GM19468 (cell line): Measurements from ENCODE around the gene GSTM5.
A peak's percentile ranks its signal among the peaks of the same experiment; 100 is the strongest.
"Not testable (repeated sequence)": the region's sequence is repeated elsewhere in the genome, so short reads cannot be mapped to it uniquely, and the experiment has no call there.

ENCODE experiments used
- ATAC-seq: cut with Tn5 transposase; IDR thresholded peaks from one replicate; pipeline ENCODE4 v1.9.1; 2021; ENCODE audit warnings: mild to moderate bottlenecking, moderate library complexity, moderate number of reproducible peaks; ENCODE audit not compliant: unreplicated experiment; ENCODE audit errors: extremely low read depth

The GSTM5 gene

GRCh38 chr1:109711593-109712320, at the start of gene GSTM5:
GSTM5 (plus strand) TSS chr1:109712251; CDS start chr1:109712313, 62 bp downstream.
- ATAC-seq = not testable (repeated sequence)

DNA sequence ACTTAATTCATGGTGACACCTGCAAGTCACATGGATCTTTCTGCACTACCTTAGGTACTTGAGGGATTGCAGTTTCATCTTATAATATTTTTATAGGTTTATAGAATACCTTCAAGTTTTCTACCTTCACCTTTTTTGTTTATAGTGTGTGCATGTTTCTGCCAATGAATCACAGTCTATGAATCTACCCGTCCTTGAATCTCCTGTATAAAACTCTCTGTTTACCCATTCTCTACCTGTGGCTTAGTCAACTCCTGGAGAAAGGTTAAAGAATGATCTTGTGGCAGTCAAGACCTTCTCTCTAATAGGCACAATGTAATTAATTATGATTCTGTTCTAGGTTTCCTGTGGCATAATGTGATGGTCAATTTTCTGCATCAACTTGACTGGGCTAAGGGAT, 47.4 kb upstream of the GSTM5 start:
- no peak for ATAC-seq

DNA sequence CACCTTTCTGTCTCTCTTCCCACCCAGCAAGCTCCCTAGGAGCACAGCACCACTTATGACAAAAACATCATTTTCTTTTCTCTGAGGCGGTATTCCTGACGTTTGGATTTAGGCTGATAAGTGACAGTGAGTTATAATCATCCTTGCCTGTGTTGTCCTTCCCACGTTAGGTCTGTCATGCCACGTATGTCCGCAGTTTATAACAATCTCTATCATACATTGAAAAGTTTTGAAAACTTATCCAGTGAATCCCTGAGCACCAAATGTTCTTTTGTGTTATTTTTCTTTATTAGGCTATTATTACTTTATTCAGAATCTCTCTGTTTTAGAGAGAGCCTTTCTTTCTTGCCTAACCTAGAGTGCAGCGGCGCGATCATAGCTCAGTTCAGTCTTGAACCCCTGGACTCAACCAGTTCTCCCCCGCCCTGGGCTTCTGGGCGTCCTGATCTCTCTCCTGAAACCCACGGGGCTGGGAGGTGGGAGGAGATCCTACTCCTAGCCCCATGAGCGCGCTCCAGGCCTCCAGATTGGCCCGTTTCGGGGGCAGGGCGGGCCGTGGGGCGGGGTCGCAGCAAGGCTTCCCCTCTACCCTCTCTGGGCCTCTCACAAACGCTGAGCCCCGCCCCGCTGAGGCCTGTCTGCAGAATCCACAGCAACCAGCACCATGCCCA, 44.5 kb upstream of the GSTM5 start, which contains the start of gene GSTM2:
Gene GSTM2 (plus strand): TSS at position 606 of the 671 bp plus-strand sequence. CDS start 59 bp downstream, at position 665.
- ATAC-seq = peak; percentile 75

DNA sequence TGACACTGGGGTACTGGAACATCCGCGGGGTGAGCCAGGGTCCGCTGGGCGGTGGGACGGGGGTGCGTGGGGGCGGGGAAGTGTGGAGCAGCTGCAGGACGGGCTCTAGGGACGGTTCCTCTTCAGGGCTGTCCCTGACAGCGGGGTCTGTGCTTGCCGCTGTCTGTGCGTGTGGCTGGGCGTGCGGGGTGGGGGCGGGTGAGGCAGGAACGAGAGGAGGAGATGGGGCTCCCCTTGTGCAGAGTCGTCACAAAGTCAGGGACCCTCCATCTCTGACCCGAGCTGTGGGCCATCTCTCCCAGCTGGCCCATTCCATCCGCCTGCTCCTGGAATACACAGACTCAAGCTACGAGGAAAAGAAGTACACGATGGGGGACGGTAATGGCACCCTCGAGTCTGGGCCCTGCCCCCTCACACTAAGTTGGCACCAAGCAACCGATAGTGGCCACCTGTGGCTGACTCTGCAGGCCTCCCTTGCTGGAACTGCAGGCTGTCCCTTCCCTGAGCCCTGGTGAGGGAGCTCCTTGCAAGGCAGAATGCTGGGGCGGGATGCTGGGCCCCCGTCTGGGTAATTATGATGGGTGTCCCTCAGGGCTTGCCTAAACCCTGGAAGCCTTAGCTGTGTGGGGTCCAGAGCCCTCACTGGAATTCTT, 43.8 kb upstream of the GSTM5 start:
- no peak for ATAC-seq

- ATAC-seq = no peak
Measured at GRCh38 chr1:109669246-109669948, 42.7 kb upstream of the GSTM5 start.

DNA sequence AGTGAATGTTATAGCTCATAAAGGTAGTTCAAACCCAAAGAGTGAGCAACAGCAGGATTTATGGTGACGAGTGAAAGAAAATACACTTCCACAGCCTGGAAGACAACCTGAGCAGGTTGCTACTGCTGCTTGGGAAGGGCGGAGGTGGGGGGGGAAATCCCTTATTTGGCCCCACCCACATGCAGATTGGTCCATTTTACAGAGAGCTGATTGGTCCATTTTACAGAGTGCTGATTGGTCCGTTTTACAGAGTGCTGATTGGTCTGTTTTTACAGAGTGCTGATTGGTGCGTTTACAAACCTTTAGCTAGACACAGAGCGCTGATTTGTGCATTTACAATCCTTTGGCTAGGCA, 42.1 kb upstream of the GSTM5 start:
- ATAC-seq = not testable (repeated sequence)

- no peak for ATAC-seq
Measured at GRCh38 chr1:109671067-109671466, 41.0 kb upstream of the GSTM5 start.

GRCh38 chr1:109673861-109674260, 38.2 kb upstream of the GSTM5 start:
- not testable (repeated sequence) for ATAC-seq

DNA sequence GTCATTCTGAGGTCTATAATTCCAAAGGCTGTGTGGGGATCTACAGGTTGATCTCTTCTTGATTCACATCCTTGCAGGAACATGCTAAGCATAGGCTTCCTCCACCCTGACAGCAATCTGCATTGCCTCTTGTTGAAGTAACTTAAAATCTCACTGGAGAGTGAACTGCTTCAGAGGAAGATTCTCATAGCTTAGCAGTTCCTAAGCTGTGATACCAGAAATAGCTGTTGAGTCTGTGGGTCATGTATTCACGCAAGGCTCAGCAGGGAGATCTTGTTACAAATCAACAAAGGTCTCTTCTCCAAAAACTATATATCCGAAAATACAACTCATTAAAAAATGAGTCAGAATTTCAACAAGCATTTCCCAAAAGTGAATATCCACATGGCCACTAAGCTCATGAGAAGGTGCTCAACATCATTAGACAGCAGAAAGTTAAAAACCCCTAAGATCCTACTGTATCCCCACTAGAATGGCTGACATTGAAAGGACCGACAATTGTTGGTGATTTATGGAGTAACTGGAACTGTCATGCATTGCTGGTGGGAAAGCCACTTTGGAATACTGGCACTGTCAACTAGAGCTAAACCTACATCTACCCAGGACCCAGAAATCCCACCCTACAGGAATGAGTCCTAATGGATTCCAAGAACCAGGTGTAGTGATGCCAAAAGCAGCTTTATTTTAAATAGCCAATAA, 35.2 kb upstream of the GSTM5 start:
- ATAC-seq = not testable (repeated sequence)

- ATAC-seq = no peak
Measured at GRCh38 chr1:109677459-109677858, 34.6 kb upstream of the GSTM5 start.

- not testable (repeated sequence) for ATAC-seq
Measured at GRCh38 chr1:109678637-109679036, 33.4 kb upstream of the GSTM5 start.

DNA sequence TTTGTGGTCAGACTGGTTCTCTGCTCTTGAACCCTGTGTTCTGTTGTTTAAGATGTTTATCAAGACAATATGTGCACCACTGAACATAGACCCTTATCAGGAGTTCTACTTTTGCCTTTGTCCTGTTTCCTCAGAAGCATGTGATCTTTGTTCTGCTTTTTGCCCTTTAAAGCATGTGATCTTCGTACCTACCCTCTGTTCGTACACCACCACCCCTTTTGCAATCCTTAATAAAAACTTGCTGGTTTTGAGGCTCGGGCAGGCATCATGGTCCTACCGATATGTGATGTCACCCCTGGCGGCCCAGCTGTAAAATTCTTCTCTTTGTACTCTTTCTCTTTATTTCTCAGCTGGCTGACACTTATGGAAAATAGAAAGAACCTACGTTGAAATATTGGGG, 27.3 kb upstream of the GSTM5 start:
- not testable (repeated sequence) for ATAC-seq

DNA sequence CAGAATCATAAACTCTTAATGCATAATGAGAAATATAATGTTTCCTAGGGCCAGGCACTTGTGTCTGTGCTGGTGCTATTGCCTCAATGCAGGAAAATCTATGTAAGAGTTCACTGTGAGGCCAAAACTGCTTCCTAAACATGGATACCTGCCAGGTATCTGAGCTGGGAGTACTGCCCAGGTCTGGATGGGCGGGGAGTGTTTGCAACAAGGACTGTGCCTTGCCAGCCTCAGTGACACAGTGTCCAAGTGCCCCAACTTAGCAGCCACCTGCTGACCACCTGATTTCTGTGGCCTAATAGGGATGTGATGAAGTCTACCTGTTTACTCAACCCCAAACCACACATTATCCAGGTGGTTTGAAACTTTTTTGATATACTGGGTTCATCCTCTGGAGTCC, 26.7 kb upstream of the GSTM5 start:
- not testable (repeated sequence) for ATAC-seq

- ATAC-seq = not testable (repeated sequence)
Measured at GRCh38 chr1:109685890-109686289, 26.2 kb upstream of the GSTM5 start.

- not testable (repeated sequence) for ATAC-seq
Measured at GRCh38 chr1:109687109-109687508, 24.9 kb upstream of the GSTM5 start.

DNA sequence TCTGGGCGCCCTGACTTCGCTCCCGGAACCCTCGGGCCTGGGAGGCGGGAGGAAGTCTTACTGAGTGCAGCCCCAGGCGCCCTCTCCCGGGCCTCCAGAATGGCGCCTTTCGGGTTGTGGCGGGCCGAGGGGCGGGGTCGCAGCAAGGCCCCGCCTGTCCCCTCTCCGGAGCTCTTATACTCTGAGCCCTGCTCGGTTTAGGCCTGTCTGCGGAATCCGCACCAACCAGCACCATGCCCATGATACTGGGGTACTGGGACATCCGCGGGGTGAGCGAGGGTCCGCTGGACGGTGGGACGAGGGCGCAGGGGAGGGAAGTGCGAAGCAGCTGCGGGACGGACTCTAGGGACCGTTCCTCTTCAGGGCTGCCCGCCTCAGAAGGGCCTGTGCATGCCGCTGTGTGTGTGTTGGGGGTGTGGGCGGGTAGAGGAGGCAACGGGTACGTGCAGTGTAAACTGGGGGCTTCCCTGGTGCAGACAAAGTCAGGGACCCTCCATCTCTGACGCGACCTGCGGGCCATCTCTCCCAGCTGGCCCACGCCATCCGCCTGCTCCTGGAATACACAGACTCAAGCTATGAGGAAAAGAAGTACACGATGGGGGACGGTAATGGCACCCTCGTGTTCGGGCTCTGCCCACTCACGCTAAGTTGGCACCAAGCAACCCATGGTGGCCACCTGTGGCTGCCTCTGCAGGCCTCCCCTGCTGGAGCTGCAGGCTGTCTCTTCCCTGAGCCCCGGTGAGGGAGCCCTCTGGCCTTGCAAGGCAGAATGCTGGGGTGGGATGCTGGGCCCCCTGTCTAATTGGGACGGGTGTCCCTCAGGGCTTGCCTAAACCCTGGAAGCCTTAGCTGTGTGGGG, 24.2 kb upstream of the GSTM5 start, which contains the start of gene GSTM1:
Gene GSTM1 (plus strand): TSS at position 177 of the 859 bp plus-strand sequence. CDS start 57 bp downstream, at position 234.
- peak; percentile 68 for ATAC-seq

- no peak for ATAC-seq
Measured at GRCh38 chr1:109689844-109690405, 22.1 kb upstream of the GSTM5 start.

DNA sequence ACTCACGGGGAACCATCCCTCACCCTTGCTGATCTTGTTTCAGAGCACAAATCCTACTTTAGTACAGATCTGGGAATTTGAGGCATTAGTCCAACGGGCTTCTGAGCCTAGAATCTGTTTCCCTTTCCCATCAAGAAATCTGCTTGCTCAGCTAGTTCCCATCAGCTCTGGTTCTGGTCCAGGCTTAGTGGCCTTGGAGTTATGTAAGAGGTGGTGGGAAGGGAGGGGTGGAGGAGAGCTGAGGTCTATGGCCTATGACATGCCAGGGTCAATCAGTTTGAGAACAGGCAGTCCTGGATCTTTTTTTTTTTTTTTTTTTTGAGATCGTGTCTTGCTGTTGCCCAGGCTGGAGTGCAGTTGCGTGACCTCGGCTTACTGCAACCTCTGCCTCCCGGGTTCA, 20.3 kb upstream of the GSTM5 start:
- no peak for ATAC-seq
